OCI-M2 (cell line): Measurements from ENCODE around the gene MACROD2.

Experiments
- DNase-seq: peaks from one replicate; lab custom pipeline; 2025; ENCODE audit not compliant: unreplicated experiment; lab: John Stamatoyannopoulos, UW

MACROD2 gene

DNA sequence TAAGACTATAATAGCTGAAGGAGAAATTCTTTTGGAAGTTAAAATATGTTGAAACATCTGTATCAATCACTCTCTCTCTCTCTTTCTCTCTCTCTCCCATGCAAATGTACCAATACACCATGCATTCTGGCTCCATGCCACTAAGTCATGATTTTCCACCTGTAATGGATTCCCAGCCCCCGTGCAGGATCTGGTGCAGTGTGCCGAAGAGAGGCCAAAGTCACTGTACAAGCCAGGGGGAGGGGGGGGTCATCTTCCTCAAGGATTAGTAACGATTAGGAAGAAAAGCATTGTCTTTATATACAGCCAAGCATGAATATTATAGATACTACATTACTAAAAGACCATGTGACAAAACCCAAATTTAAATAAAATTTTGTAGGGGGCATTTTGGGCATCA, 1852.8 kb downstream of the MACROD2 start:
- no peak for DNase-seq

- no peak for DNase-seq
These were observed 1853.8 kb downstream of the MACROD2 start for GRCh38 chr20:15848995-15849610.

- DNase-seq = no peak
These were observed 1856.4 kb downstream of the MACROD2 start for GRCh38 chr20:15851576-15852215.

- no peak for DNase-seq
These were observed 1859.6 kb downstream of the MACROD2 start for GRCh38 chr20:15854911-15855310.

DNA sequence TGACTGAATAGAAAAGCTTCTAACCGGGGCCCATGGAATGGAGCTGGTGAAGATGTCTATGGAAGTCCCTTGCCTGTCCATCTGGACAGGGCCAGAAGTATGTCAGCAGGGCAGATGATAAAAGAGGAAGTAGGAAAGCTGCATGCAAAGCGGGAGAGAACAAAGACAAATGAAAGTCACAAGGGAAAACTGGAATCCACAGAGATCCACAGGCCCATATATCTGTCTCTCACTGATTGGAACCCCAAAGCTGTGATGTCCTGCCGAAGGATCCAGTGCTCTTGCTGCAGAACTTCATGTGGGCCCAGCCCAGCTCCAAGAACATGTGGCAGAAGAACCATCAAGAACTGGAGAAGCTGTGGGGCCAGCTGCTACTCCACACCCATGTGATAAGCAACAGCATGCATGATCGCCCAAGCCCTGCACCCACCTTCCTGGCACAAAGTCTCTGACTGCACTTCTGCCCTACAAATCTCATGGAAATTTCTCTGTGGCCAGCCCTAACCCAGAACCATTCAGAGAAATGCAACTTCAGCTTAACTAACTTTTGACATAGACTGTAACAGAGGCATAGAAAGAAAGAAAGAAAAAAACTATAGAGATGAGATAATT, 1862.0 kb downstream of the MACROD2 start:
- DNase-seq = no peak

DNA sequence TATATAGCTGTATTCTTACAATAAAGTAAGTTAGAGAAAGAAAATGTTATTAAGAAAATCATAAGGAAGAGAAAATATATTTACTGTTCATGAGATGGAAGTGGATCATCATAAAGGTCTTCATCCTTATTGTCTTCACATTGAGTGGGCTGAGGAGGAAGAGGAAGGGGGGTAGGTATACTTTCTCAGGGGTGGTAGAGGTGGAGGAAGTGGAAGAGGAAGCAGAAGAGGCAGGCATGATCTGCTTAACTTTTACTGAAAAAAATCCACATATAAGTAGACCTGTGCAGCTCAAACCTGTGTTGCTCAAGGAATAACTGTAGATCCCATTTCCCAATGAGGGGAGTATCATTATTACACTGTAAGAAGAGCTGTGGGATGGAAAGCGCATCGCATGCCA, 1863.7 kb downstream of the MACROD2 start:
- no peak for DNase-seq

DNA sequence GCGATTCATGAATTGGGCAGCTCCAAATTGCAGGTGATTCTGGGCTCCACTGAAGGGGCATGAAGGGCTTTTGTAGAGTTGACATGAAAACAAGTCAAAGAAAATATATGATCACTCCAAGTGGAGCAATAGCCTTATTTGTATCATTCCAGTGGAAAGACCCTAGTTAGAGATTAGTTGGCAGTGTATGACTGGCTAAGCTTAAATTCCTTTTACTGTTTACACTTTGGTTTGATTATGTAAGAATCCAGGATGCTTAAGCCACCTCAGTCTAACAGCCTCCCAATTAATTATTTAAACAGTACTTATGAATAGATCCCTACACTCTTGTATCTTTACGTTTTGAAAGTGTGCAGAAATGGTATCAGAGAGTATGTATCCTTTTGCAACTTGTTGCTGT, 1865.5 kb downstream of the MACROD2 start:
- DNase-seq = no peak

DNA sequence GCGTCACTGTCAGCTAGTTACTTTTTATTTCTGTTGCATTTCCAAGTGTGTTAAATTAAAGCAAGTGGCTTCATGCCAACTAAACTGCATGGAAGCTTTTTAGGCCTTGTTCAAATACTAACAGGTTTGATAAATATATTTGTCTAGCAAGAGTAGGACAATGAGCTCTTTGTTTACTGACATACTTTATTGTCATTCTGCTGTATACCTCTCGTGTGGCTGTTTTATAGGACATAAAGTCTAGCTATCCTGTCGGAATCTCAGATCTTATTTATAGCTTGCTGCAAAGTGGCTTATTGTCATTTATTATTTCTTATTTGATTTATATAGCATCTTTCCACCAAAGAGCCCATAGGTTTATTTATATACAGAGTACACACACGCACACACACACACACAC, 1866.9 kb downstream of the MACROD2 start:
- no peak for DNase-seq

GRCh38 chr20:15863735-15864134, 1868.4 kb downstream of the MACROD2 start:
- no peak for DNase-seq

- DNase-seq = no peak
These were observed 1870.2 kb downstream of the MACROD2 start for GRCh38 chr20:15865553-15865952.

DNA sequence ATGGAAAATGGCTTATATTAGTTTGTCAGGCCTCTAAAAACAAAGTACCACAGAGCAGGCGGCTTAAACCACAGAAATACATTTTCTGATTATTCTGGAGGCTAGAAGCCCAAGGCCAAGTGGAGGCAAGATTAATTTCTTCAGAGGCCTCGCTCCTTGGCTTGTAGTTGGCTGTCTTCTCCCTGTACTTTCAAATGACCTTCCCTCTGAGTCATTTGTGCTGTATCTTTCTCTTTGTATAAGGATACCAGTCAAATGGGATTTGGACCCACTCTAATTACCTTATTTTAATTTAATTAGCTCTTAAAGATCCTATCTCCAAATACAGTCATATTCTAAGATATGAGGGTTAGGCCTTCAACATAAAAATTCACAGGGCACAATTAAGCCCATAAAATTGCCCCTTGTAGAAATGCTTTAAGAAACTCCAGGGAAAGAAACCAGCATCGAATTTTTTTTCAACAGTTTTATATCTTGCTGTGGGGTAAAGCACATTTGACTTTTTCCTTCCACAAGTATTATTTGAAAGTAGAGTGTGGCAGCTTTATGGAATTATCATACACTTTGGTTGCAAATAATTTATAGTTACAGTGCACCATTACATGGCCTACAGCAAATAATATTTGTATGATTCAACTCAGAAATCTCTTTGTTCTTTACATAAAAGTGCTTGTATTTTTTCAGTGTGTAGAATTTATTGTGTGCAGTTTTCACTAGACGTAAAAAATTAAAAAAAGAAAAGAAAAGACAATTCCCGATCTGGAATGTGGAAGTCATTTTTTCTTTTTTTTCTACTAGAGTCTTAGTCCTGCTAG, 1871.8 kb downstream of the MACROD2 start:
- DNase-seq = no peak

GRCh38 chr20:15867899-15868298, 1872.6 kb downstream of the MACROD2 start:
- DNase-seq = no peak

- no peak for DNase-seq
These were observed 1880.1 kb downstream of the MACROD2 start for GRCh38 chr20:15875446-15875845.

DNA sequence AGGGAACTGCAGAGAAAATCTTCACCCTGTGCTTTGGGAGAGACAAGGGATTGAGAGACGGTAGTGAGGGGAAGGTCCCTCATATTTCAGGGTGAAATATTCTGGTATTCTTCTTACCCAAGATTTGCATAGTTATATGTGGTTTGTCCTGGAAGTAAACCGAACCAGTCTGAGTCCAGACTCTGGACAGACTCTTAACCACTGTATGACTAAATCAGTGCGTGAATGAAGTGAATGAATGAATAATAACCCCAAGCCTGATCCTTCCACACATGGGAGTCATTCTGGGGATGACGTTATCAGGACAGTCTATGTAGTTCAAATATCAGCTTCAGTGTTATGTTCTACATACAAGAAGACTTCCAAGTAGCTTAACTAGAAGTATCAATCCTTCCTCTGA, 1887.2 kb downstream of the MACROD2 start:
- DNase-seq = no peak

GRCh38 chr20:15886250-15886649, 1890.9 kb downstream of the MACROD2 start:
- no peak for DNase-seq

DNA sequence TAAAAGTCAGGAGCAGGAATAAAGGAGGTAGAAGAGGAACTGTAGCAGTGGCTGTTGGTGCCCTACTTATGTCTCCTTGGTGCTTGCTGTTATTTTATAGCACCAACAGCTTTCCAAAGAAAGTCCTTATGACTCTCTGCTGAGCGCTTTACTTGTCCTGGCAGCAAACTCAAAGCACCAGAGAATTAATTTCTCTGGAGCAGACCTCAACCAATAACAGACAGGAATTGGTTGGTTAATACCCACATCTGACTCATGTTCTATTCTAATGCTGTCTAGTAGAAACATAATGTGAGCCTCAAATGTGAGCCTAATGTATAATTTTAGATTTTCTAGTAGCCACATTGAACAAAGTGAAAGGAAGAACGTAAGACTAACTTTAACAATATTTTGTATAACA, 1892.1 kb downstream of the MACROD2 start:
- DNase-seq = no peak

GRCh38 chr20:15889061-15889460, 1893.7 kb downstream of the MACROD2 start:
- no peak for DNase-seq

DNA sequence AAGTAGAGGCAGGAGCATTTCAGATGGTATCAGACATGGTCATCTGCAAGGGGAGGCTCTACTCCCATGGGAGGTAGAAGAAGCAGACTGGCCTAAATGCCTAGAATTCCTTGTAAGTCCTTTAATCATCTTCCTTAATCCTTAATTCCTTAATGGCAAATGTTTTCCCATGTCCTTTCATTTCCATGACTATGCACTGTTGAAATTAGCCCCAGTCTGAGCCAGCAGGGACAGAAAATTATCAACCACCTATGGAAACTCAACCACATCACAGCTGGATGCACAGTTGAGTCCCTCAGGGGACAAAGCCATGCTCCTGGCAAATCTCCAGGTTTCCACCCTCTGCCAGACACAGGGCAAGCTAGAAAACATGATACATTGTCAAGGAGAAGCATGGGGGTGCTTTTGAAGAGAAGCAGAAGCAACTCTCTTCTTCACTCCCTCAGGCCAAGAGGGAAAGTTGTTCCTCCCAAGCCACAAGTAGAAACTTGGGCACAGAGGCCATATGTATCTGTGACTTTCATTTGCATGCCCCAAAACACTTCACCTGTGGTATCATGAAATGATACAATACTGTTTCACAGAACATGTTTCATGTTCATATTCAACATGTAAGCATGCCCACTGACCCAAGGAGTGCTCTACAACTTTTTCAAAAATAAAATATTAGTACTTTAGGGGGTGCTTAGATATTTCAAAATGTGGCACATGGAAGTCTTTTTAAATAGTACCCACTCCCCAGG, 1894.4 kb downstream of the MACROD2 start:
- DNase-seq = no peak

DNA sequence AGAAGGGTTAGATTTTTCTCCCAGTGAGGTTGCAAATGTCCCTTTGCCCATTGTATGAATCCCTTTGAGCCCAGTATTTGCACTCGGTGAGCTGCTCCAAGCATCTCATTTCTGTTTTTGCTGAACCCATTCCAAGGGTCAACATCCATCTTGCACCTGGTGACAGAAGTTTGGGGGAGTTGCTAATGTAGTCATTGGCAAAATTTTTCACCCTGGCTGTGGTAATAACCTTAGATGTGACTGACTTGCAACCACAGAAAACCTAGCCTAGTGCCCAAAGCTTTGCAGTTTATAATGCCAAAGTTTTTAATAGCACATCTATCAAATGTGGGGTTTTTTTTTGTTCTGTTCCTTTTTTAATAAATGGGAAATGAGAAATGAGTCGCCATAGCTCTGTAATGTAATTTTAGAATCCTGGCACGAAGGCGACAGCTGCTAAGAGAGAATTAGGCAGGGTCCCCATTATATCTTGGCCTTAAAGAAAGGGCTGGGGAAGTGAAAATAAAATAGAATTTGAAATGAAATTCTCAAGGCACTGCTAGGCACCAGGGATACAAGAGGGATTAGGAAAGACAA, 1895.2 kb downstream of the MACROD2 start:
- no peak for DNase-seq

DNA sequence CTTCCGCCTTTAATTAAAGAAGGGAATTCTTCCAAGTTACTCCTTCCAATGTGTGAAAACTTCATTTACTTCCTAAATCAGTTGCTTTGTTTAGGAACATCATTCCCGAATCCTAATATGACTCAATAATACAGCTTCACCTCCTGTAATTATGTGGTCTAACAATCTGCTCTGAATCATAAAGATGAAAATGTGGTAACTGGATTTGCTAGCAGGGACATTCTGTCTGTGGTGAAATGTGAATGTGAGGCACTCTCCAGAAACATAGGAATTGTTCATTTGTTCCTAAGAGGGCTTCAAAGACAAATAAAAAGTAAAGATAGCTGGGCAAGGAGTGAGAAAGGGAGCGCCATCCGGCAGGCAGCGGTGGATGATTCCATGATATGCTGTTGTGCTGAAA, 1899.8 kb downstream of the MACROD2 start:
- no peak for DNase-seq
